Measurements from ENCODE around the gene RADIL.

The RADIL gene

GRCh38 chr7:4763091-4763793, 120.3 kb downstream of the RADIL start:
- TF ChIP-seq CTCF (IDR thresholded peaks at IDR 0.05; ENCODE audit: low read depth, low read length) = no peak
- in situ Hi-C loops (cut with HindIII; ENCODE audit: low sequenced_read_pairs) = no loop called here
- no peak for DNase-seq (ENCODE audit: low read depth, low spot score)
- no peak overlapping the region for H3K4me3 ChIP-seq (ENCODE audit: low read depth, low read length)

- no peak overlapping the region for H3K4me3 ChIP-seq (ENCODE audit: low read depth, low read length)
- no peak for TF ChIP-seq CTCF (IDR thresholded peaks at IDR 0.05; ENCODE audit: low read depth, low read length)
Measured at GRCh38 chr7:4762121-4763055, 121.1 kb downstream of the RADIL start.

GRCh38 chr7:4760952-4761351, 122.6 kb downstream of the RADIL start:
- TF ChIP-seq CTCF (IDR thresholded peaks at IDR 0.05; ENCODE audit: low read depth, low read length) = no peak
- DNase-seq (ENCODE audit: low read depth, low spot score) = no peak
- H3K4me3 ChIP-seq (ENCODE audit: low read depth, low read length) = no peak overlapping the region
- in situ Hi-C loops (cut with HindIII; ENCODE audit: low sequenced_read_pairs) = no loop called here

More at GRCh38 chr7:4762121-4763055, 121.1 kb downstream of the RADIL start:
- no peak for DNase-seq (ENCODE audit: low read depth, low spot score)
- in situ Hi-C loops (cut with HindIII; ENCODE audit: low sequenced_read_pairs) = no loop called here

- in situ Hi-C loops (cut with HindIII; ENCODE audit: low sequenced_read_pairs) = no loop called here
- H3K4me3 ChIP-seq (ENCODE audit: low read depth, low read length) = no peak overlapping the region
- TF ChIP-seq CTCF (IDR thresholded peaks at IDR 0.05; ENCODE audit: low read depth, low read length) = no peak
- no peak for DNase-seq (ENCODE audit: low read depth, low spot score)
Measured at GRCh38 chr7:4759211-4759610, 124.3 kb downstream of the RADIL start.

- TF ChIP-seq CTCF (IDR thresholded peaks at IDR 0.05; ENCODE audit: low read depth, low read length) = no peak
- H3K4me3 ChIP-seq (ENCODE audit: low read depth, low read length) = no peak overlapping the region
- in situ Hi-C loops (cut with HindIII; ENCODE audit: low sequenced_read_pairs) = no loop called here
- no peak for DNase-seq (ENCODE audit: low read depth, low spot score)
Measured at GRCh38 chr7:4758791-4759190, 124.7 kb downstream of the RADIL start.

- no peak overlapping the region for H3K4me3 ChIP-seq (ENCODE audit: low read depth, low read length)
- no peak for TF ChIP-seq CTCF (IDR thresholded peaks at IDR 0.05; ENCODE audit: low read depth, low read length)
- in situ Hi-C loops (cut with HindIII; ENCODE audit: low sequenced_read_pairs) = no loop called here
- no peak for DNase-seq (ENCODE audit: low read depth, low spot score)
Measured at GRCh38 chr7:4758111-4758510, 125.4 kb downstream of the RADIL start.

All from astrocyte of the spinal cord (primary cell).